ENCODE results near the gene RBBP5.

The RBBP5 gene

DNA sequence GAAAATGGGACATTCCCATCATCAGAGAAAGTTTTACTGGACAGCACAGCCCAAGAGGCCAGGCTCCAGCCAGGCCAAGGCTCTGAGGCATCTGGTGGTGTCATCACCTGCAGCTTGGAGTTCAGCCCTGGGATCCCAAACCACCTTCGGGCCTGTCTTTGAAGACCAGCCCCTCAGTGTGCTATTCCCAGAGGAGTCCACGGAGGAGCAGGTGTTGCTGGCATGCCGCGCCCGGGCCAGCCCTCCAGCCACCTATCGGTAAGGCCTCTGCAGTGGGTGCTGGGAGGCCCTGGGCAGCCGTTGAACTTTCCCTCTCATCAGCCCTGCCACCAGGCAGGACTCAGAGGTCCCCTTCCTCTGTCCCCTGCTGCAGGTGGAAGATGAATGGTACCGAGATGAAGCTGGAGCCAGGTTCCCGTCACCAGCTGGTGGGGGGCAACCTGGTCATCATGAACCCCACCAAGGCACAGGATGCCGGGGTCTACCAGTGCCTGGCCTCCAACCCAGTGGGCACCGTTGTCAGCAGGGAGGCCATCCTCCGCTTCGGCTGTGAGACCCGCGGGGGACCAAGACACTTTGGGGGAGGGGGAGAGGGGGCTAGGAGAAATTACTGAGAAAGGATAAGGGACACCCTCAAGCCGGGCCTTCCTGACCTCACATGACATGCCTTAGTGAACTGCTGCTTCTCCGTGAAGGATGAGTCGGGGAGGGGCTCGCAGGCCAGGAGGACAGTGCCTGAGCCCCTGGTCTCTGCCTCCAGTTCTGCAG is 63.8 kb downstream of the RBBP5 start:
- no peak for DNase-seq (ENCODE audit: low read depth in 2 of 3, low spot score in 1 of 3)

DNA sequence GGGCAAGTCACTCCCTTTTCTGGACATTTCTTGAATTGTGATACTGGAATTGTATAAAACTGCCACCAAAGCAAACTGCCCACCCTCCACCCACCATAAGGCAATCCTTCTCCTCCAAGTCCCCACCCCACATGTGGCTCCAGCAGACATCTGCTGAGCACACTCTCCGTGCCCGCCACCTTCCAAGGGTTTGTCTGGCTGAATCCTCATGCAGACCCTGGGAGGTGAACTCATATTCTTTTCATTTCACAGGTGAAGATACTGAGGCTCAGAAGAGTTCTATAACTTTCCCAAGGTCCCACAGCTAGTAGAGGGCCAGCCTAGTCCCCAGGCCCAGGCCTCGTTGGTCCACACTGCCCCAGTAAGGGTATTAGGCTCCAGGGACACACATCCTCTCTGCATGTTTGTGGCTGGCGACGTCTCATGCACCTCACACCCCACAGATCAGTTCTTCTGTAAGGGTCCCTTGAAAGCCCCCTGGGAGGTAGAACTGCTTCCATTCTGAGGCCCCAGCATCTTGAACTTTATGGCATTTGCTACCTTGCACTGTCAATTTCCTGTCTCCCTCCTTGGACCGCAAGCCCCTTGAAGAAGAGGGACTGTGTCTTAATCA is 64.7 kb downstream of the RBBP5 start:
- no peak for DNase-seq (ENCODE audit: low read depth in 2 of 3, low spot score in 1 of 3)

DNA sequence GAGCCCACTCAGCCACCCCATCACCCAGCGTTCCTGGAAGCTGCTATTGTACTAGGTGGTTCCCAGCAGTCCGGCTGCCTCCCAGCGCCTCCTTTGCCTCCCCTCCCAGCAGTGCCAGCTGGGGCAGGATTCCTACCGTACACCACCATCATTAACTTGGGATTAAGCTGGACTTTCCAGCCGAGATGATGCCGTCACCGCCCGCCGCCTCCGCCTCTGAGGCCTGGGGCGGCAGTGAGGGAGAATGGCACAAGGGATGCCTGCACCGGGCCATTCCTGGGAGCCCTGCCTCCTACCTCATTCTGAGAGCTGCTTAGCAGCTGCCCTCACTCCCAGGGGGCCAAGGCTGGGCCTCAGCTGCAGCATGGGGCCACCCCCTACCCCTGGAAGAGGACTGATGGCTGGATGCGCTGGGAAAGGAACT is 65.6 kb downstream of the RBBP5 start:
- no peak for DNase-seq (ENCODE audit: low read depth in 2 of 3, low spot score in 1 of 3)

GRCh38 chr1:205054013-205054412 is 67.8 kb downstream of the RBBP5 start:
- DNase-seq (ENCODE audit: low read depth in 2 of 3, low spot score in 1 of 3) = no peak

GRCh38 chr1:205053296-205053695 is 68.5 kb downstream of the RBBP5 start:
- no peak for DNase-seq (ENCODE audit: low read depth in 2 of 3, low spot score in 1 of 3)

DNA sequence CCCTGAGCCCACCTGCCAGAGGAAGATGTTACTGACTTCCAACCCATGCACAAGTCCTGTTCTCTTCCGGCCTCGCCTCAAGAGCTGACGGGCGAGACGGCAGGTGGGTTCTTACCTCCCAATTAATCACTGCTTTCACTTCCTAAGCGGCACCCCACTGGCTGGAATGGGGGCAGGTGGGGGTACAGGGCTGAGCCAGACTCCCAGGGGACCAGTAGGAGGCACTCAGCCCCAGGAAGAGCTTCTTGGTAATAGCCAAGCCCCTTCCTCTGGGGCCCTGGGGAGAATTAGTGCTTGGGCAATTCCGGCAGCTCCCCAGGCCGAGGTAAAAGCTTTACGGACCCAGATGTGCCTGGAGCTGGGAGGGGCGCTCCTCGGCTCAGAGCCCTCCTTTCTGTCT is 69.1 kb downstream of the RBBP5 start:
- DNase-seq (ENCODE audit: low read depth in 2 of 3, low spot score in 1 of 3) = no peak

DNA sequence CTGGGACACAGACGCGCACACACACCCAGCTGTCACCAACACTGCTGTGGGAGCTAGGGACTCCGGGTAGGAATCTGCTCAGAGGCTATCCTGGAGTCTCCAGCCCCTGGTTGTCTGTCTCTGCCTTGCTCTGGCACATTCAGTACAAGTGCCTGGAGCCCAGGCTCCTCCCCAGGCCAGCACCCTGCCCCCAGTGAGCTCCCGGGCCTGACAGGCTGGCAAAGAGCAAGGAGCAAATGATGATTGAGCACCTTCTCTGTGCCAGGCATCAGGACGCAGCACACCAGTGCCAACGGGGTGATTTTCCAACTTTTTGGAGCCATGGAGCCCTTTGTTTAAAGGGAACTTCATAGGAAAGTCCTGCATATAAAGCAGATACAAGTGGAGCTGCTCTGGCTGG is 72.3 kb downstream of the RBBP5 start:
- DNase-seq (ENCODE audit: low read depth in 2 of 3, low spot score in 1 of 3) = no peak

- DNase-seq (ENCODE audit: low read depth in 2 of 3, low spot score in 1 of 3) = no peak
Observed at GRCh38 chr1:205048382-205048781, 73.4 kb downstream of the RBBP5 start.

DNA sequence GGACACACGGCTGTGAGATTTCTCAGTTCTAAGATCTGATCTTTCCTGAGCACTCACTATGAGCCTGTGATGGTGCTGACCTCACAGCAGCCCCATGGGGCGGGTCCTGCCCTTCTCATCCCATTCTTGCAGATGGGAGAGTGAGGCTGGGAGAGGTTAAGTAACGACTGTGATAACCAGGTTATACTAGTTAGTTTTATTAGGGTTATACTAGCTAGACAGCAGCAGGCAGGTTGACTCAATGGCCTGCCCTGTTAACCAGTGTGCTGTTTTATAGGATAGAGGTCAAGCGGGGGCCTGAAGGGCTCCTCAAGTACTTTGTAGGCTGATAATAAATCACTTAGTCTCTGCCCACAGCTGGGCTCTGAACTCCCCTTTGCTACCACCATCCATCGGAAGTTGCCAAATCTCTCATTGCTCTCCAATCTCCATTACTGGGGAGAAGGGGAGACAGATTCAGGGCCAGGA is 74.0 kb downstream of the RBBP5 start:
- DNase-seq (ENCODE audit: low read depth in 2 of 3, low spot score in 1 of 3) = no peak

- no peak for DNase-seq (ENCODE audit: low read depth in 2 of 3, low spot score in 1 of 3)
Observed at GRCh38 chr1:205046870-205047269, 74.9 kb downstream of the RBBP5 start.

DNA sequence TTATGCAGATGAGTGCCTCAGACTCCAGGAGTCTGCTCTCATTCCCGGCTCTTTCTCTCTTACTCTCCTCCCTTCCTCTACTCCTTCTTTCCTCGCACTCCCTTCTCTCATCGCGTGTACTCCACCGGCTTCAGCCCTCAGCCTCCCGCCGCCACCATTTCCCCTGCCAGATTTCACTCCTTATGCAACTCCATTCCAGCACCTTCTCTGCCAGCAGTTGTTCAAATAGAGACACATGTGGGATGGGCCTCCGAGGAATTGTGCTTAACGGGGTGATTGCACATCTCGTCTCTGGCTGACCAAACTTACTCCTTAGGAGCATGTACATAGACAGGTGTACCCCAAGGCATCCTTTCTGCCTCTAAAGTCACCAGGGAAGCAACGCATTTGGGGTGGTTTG is 76.6 kb downstream of the RBBP5 start:
- DNase-seq (ENCODE audit: low read depth in 2 of 3, low spot score in 1 of 3) = no peak

DNA sequence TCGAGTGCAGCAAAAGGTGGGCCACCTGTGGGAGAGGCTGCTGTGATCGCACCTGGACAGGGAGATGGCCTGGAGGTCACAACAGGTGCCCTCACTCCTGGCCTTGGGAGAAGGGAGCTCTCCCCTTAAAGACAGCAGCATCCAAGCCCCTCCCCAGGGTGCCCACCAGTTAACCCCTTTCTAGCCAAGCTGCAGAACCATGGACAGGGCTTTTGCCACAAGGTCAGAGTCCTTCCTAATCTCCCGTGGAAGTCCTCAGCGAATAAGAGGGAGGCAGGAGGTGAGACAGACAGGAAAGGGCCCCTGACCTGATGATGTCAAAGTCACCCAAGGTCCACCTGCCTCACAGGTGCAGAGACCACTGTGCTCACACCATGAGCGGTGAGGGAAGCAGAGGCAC is 77.0 kb downstream of the RBBP5 start:
- no peak for DNase-seq (ENCODE audit: low read depth in 2 of 3, low spot score in 1 of 3)

- DNase-seq (ENCODE audit: low read depth in 2 of 3, low spot score in 1 of 3) = no peak
Observed at GRCh38 chr1:205043866-205044265, 77.9 kb downstream of the RBBP5 start.

GRCh38 chr1:205042911-205043806 is 78.6 kb downstream of the RBBP5 start, which contains the start of gene CNTN2:
Gene CNTN2 (plus strand): TSS chr1:205043212. CDS start chr1:205053186, 9,974 bp downstream.
- no peak for DNase-seq (ENCODE audit: low read depth in 2 of 3, low spot score in 1 of 3)

GRCh38 chr1:205041998-205042910 is 79.5 kb downstream of the RBBP5 start:
- DNase-seq (ENCODE audit: low read depth in 2 of 3, low spot score in 1 of 3) = no peak

DNA sequence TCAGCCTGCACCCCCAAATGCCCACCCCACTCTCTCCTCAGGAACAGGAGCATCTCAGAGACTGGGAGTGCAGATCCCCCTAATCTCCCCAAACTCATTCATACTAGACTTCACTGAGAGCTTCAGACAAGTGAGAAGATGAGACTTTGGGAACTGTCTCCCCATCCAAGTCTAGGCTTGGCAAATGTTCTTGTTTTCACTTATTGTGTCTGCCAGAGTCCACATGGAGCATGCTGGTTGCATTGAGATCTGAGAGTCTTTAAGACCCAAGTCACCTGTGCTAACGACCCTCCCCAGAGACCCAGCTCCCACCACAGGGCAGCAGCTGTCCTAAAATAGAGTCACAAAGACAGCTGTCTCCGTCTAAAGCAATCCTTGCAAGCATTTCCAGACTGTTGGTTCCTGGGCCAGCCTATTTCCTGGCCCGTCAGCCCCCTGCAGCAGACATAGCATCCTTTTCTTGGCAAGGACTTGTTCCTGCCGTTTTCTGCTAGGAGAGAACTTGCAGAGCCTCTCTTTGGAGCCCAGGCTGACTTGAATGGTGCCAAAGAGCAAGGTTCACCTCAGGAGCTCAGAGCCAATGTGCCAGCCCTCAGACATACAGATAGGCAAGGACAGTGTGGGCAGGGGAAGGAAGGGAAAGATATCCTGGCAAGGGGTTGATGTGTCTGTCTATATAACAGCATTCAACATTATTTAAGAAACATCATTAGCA is 80.6 kb downstream of the RBBP5 start:
- DNase-seq (ENCODE audit: low read depth in 2 of 3, low spot score in 1 of 3) = no peak

DNA sequence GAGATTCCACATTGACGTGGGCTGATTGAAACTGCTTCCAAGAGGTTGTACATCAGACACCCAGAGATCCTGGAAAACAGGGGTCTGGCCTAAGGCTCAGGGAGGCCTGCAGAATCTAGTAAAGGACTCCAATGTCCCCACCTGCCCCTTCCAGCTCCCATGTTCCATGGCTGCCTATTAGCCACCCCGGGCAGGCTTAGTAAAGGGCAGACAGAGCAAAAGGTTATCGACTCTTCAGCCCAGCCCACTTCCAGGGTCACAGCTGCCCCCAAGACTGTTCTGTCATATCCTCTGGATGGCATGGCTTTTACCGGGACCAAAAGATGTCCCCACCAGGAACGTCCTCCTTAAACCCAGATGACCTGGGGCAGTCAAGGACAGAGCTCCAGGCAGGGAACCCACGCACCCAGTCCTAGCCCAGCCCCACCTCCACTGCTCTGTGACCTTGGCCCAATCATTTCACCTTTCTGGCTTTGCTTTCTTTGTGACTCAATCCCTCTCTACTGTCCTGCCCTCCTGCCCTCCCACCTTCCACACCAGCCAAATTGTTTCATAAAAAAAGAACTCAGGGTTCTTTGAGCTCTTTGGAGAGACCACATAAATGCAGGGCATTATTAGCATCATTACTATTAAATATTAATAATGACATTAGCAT is 83.5 kb downstream of the RBBP5 start:
- no peak for DNase-seq (ENCODE audit: low read depth in 2 of 3, low spot score in 1 of 3)

- DNase-seq (ENCODE audit: low read depth in 2 of 3, low spot score in 1 of 3) = no peak
Observed at GRCh38 chr1:205037539-205037938, 84.2 kb downstream of the RBBP5 start.

Data from stimulated activated CD4-positive, alpha-beta T cell treated with anti-CD3 and anti-CD28 coated beads, Interleukin-12 subunit alpha, Interleukin-12 subunit beta, amount 100 ng/mL, for 48 hours (primary cell).